HL-60 (cell line): ENCODE data around the gene DNLZ.
A peak's percentile ranks its signal among the peaks of the same experiment; 100 is the strongest.

Experiments
- DNase-seq, 2 experiments: peaks; one replicate each; pipeline ENCODE4 v3.0.0-alpha.2; 2010 to 2020; ENCODE audit warnings: low read depth in 1 of 2, low spot score in 1 of 2
- H3K27ac ChIP-seq: fragments of 250-450 bp; sonication (Bioruptor Pico); replicated peaks from 2 replicates; pipeline ENCODE4 v1.5.1; 2020; ENCODE audit warnings: mild to moderate bottlenecking, moderate library complexity
- H3K27me3 ChIP-seq: fragments of 250-450 bp; sonication (Bioruptor Pico); 2 replicates; pipeline ENCODE4 v1.5.1; 2021; ENCODE audit warnings: mild to moderate bottlenecking, moderate library complexity; ENCODE audit not compliant: insufficient read depth, poor library complexity, severe bottlenecking
- H3K4me3 ChIP-seq: replicated peaks from 2 replicates; pipeline ENCODE4 v1.5.1; 2011; ENCODE audit warnings: mild to moderate bottlenecking, control low read depth, low read length; ENCODE audit not compliant: insufficient read depth
- CTCF ChIP-seq: IDR thresholded peaks from one replicate; pipeline ENCODE4 v1.5.1; 2011; ENCODE audit warnings: low read length, control low read depth, inconsistent platforms; ENCODE audit not compliant: insufficient read depth
- GABPA ChIP-seq: IDR thresholded peaks from 2 replicates; pipeline ENCODE4 v1.6.1; 2012; ENCODE audit warnings: low read depth
- POLR2AphosphoS5 ChIP-seq: IDR thresholded peaks from 2 replicates; pipeline ENCODE4 v1.6.1; 2012; ENCODE audit warnings: low read depth
- SPI1 ChIP-seq: IDR thresholded peaks from 2 replicates; pipeline ENCODE4 v1.6.1; 2012; ENCODE audit warnings: low read depth, mild to moderate bottlenecking, borderline replicate concordance
- TF ChIP-seq, protein P1 (sequence below): IDR thresholded peaks from 2 replicates; pipeline ENCODE4 v1.6.1; 2012; ENCODE audit warnings: low read depth; ENCODE audit not compliant: insufficient replicate concordance

DNLZ gene

GRCh38 chr9:136368190-136368589 lies 4.6 kb upstream of the DNLZ start:
- Histone ChIP-seq H3K27ac (no peak overlapping the region), H3K4me3 (no peak overlapping the region), H3K27me3 (no peaks in the 10 kb centered on the region)
- TF ChIP-seq POLR2AphosphoS5, result 0 out of 2 replicates have a peak, but pooled peaks have one; percentile 1
- TF ChIP-seq, protein P1, sequence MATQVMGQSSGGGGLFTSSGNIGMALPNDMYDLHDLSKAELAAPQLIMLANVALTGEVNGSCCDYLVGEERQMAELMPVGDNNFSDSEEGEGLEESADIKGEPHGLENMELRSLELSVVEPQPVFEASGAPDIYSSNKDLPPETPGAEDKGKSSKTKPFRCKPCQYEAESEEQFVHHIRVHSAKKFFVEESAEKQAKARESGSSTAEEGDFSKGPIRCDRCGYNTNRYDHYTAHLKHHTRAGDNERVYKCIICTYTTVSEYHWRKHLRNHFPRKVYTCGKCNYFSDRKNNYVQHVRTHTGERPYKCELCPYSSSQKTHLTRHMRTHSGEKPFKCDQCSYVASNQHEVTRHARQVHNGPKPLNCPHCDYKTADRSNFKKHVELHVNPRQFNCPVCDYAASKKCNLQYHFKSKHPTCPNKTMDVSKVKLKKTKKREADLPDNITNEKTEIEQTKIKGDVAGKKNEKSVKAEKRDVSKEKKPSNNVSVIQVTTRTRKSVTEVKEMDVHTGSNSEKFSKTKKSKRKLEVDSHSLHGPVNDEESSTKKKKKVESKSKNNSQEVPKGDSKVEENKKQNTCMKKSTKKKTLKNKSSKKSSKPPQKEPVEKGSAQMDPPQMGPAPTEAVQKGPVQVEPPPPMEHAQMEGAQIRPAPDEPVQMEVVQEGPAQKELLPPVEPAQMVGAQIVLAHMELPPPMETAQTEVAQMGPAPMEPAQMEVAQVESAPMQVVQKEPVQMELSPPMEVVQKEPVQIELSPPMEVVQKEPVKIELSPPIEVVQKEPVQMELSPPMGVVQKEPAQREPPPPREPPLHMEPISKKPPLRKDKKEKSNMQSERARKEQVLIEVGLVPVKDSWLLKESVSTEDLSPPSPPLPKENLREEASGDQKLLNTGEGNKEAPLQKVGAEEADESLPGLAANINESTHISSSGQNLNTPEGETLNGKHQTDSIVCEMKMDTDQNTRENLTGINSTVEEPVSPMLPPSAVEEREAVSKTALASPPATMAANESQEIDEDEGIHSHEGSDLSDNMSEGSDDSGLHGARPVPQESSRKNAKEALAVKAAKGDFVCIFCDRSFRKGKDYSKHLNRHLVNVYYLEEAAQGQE, result no peak
- DNase-seq, result no peak

- H3K4me3 ChIP-seq, result no peak overlapping the region
- no peaks in the 10 kb centered on the region for H3K27me3 ChIP-seq
- TF ChIP-seq CTCF (no peak), SPI1 (no peak), GABPA (no peak), POLR2AphosphoS5 (no peak)
- TF ChIP-seq, protein P1, result no peak
- peak overlapping the region; percentile 66; the same call in 1 of the 2 replicates for H3K27ac ChIP-seq
- DNase-seq, result no peak
Observed at GRCh38 chr9:136367296-136368145, 4.0 kb upstream of the DNLZ start.

DNA sequence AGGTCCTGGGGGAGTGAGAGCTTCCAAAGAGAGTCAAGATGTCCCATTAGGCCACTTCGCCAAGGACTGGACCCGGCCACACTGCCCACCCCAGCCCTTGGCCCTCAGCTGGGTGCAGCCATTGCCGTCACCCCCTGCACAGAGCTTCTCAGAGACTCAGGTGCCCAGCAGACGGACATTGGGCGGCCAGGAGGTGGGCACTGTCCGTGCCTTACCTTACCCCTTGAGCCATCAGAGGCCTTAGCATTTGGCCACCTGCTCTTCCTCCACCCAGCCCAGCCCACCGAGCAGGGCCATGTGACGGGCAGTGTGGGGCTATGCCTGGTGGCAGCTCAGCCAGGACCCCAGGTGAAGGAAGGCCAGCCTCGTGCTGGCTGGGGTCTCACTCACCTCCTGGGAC lies 3.3 kb upstream of the DNLZ start:
- Histone ChIP-seq H3K4me3 (no peak overlapping the region), H3K27ac (peak overlapping the region; percentile 66), H3K27me3 (no peaks in the 10 kb centered on the region)
- no peak for DNase-seq
- TF ChIP-seq CTCF (no peak), POLR2AphosphoS5 (peak; percentile 5; the same call in 1 of the 2 replicates)

DNA sequence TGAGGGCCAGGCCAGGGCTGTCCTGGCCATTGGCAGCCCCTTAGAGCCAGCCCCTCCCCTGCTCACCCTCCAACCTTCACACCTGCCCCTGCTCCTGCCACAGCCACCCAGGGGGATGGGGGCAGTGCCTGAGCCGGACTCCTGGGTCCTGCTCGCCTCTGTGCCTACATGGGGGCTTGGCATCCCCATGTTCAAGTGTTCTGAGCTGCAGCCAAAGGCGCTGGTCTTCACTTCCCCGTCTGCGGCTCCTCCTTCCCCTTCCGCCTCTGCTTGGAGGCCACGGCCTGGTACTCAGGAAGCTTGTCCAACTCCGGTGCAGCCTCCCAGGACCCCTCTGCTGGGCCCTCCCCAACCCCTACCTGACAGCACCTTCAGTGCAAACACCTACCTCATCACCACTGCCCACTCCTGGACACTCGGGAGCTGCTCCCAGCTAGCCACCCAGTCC lies 2.3 kb upstream of the DNLZ start:
- no peak for TF ChIP-seq GABPA
- peak; percentile 49; the same call in 1 of the 2 replicates for TF ChIP-seq SPI1
- no peak for TF ChIP-seq POLR2AphosphoS5
- no peak for TF ChIP-seq CTCF
- TF ChIP-seq, protein P1, result no peak

More for the DNA sequence above, 2.3 kb upstream of the DNLZ start:
- H3K27ac ChIP-seq, result peak overlapping the region; percentile 66
- H3K27me3 ChIP-seq, result no peaks in the 10 kb centered on the region
- no peak overlapping the region for H3K4me3 ChIP-seq
- DNase-seq, result peak in 1 of 2 experiments; percentile 74
